Stomach (tissue), 4 donors: Measurements from ENCODE around the gene BLACAT1.

Experiments used
- POLR2A ChIP-seq, 4 donors: fragments of 450-650 bp; IDR thresholded peaks; one replicate each; pipeline ENCODE4 v1.6.1; 2016; ENCODE audit warnings: antibody characterized with exemption in 4 of 4, control low read depth in 2 of 4, mild to moderate bottlenecking in 1 of 4, moderate library complexity in 1 of 4
- POLR2AphosphoS5 ChIP-seq, 3 donors: sonication (generic); formaldehyde crosslinking; IDR thresholded peaks; one replicate each; pipeline ENCODE4 v1.6.1; 2016; ENCODE audit warnings: antibody characterized with exemption in 3 of 3

DNA sequence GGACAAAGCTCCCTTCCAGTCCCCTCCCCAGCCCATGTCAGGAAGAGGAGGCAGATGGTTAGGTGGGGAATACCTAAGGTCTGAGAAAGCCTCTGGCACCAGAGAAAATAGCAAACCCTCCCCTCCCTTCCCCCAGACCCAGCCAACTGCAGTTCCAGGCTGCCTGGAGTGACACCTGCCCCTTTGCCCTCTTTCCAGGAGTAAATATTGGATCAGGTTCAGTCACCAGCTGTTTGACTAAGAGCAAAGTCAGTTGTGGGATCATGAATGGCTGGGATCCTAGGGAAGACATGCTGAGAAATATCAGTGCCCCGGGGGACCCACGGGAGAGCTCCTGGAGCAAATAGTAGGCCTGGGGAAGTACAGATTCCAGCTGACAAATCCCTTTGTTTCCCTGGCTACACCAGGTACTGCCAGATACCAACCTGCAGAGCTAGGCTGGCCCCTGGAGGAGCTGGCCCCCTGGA lies 36.4 kb upstream of the BLACAT1 start:
- TF ChIP-seq POLR2AphosphoS5 (IDR thresholded peaks at IDR 0.05) (no peak), POLR2A (IDR thresholded peaks at IDR 0.05) (no peak)
